ENCODE measurements around the gene GPC5.

GPC5 gene

DNA sequence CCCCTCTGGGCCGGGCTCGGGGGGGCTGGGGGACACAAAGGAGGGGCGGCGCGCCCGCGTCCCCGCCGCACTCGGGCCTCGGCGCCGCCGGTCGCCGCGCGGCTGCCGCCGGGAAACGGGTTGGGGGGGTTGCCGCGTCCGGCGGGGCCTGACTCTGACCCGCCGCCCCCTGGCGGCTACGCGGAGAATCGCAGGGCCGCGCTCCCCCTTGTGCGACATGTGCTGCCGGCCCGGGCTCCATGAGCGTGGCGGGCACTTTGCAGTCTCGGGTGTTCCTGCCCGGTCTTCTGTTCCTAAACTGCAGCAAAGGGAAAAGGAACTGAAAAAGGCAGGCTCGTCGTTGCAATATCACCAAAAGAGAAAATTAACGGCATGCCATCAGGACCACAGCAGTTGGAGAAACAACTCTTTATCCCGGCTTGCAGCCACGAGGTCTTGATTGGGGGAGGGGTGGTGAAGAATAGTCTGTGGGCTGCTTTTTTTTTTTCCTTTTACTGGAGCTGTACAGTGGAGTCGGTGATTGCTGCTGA, 49.5 kb upstream of the GPC5 start (continued):
- no peak for TF ChIP-seq MEIS1 (CRISPR knock-in tag; IDR thresholded peaks at IDR 0.05; ENCODE audit: borderline replicate concordance)
- TF ChIP-seq ZSCAN23 (tag by site-specific recombination; IDR thresholded peaks at IDR 0.05) = no peak
- no peak for TF ChIP-seq ZNF221 (tag by site-specific recombination; IDR thresholded peaks at IDR 0.05; ENCODE audit: borderline replicate concordance)
- TF ChIP-seq, protein P1, sequence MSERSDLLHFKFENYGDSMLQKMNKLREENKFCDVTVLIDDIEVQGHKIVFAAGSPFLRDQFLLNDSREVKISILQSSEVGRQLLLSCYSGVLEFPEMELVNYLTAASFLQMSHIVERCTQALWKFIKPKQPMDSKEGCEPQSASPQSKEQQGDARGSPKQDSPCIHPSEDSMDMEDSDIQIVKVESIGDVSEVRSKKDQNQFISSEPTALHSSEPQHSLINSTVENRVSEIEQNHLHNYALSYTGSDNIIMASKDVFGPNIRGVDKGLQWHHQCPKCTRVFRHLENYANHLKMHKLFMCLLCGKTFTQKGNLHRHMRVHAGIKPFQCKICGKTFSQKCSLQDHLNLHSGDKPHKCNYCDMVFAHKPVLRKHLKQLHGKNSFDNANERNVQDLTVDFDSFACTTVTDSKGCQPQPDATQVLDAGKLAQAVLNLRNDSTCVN (tag by site-specific recombination; optimal IDR thresholded peaks at IDR 0.05) = peak; percentile 74
- TF ChIP-seq, protein P2, sequence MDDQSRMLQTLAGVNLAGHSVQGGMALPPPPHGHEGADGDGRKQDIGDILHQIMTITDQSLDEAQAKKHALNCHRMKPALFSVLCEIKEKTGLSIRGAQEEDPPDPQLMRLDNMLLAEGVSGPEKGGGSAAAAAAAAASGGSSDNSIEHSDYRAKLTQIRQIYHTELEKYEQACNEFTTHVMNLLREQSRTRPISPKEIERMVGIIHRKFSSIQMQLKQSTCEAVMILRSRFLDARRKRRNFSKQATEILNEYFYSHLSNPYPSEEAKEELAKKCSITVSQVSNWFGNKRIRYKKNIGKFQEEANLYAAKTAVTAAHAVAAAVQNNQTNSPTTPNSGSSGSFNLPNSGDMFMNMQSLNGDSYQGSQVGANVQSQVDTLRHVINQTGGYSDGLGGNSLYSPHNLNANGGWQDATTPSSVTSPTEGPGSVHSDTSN (CRISPR knock-in tag; IDR thresholded peaks at IDR 0.05) = no peak
- 0 out of 2 replicates have a peak, but pooled peaks have one; percentile 26 for TF ChIP-seq IKZF3 (tag by site-specific recombination; IDR thresholded peaks at IDR 0.05)
- peak; percentile 36; the same call in 1 of the 2 replicates for TF ChIP-seq ZNF341 (tag by site-specific recombination; IDR thresholded peaks at IDR 0.05; ENCODE audit: low read depth)
- TF ChIP-seq ZNF76 (tag by site-specific recombination; IDR thresholded peaks at IDR 0.05; ENCODE audit: borderline replicate concordance, low read depth) = peak; percentile 49; the same call in 1 of the 2 replicates
- no peak; the same call in 1 of the 2 replicates for TF ChIP-seq ZNF501 (tag by site-specific recombination; IDR thresholded peaks at IDR 0.05)
- TF ChIP-seq ZNF701 (tag by site-specific recombination; IDR thresholded peaks at IDR 0.05) = no peak
- 0 out of 2 replicates have a peak, but pooled peaks have one; percentile 23 for TF ChIP-seq ZNF629 (tag by site-specific recombination; IDR thresholded peaks at IDR 0.05)
- TF ChIP-seq, protein P3, sequence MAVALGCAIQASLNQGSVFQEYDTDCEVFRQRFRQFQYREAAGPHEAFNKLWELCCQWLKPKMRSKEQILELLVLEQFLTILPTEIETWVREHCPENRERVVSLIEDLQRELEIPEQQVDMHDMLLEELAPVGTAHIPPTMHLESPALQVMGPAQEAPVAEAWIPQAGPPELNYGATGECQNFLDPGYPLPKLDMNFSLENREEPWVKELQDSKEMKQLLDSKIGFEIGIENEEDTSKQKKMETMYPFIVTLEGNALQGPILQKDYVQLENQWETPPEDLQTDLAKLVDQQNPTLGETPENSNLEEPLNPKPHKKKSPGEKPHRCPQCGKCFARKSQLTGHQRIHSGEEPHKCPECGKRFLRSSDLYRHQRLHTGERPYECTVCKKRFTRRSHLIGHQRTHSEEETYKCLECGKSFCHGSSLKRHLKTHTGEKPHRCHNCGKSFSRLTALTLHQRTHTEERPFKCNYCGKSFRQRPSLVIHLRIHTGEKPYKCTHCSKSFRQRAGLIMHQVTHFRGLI (tag by site-specific recombination; IDR thresholded peaks at IDR 0.05) = no peak
- TF ChIP-seq ZBTB7A (tag by site-specific recombination; IDR thresholded peaks at IDR 0.05; ENCODE audit: low read depth) = no peak
- TF ChIP-seq YY1 (tag by site-specific recombination; IDR thresholded peaks at IDR 0.05) = peak; percentile 60; the same call in 1 of the 2 replicates
- TF ChIP-seq ZNF19 (tag by site-specific recombination; IDR thresholded peaks at IDR 0.05; ENCODE audit: low read depth) = no peak
- TF ChIP-seq GLI2 (tag by site-specific recombination; IDR thresholded peaks at IDR 0.05; ENCODE audit: borderline replicate concordance, low read depth) = no peak
- TF ChIP-seq, protein P4, sequence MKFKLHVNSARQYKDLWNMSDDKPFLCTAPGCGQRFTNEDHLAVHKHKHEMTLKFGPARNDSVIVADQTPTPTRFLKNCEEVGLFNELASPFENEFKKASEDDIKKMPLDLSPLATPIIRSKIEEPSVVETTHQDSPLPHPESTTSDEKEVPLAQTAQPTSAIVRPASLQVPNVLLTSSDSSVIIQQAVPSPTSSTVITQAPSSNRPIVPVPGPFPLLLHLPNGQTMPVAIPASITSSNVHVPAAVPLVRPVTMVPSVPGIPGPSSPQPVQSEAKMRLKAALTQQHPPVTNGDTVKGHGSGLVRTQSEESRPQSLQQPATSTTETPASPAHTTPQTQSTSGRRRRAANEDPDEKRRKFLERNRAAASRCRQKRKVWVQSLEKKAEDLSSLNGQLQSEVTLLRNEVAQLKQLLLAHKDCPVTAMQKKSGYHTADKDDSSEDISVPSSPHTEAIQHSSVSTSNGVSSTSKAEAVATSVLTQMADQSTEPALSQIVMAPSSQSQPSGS (tag by site-specific recombination; IDR thresholded peaks at IDR 0.05; ENCODE audit: low read depth) = no peak
- TF ChIP-seq, protein P5, sequence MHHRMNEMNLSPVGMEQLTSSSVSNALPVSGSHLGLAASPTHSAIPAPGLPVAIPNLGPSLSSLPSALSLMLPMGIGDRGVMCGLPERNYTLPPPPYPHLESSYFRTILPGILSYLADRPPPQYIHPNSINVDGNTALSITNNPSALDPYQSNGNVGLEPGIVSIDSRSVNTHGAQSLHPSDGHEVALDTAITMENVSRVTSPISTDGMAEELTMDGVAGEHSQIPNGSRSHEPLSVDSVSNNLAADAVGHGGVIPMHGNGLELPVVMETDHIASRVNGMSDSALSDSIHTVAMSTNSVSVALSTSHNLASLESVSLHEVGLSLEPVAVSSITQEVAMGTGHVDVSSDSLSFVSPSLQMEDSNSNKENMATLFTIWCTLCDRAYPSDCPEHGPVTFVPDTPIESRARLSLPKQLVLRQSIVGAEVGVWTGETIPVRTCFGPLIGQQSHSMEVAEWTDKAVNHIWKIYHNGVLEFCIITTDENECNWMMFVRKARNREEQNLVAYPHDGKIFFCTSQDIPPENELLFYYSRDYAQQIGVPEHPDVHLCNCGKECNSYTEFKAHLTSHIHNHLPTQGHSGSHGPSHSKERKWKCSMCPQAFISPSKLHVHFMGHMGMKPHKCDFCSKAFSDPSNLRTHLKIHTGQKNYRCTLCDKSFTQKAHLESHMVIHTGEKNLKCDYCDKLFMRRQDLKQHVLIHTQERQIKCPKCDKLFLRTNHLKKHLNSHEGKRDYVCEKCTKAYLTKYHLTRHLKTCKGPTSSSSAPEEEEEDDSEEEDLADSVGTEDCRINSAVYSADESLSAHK (tag by site-specific recombination; IDR thresholded peaks at IDR 0.05) = no peak
- TF ChIP-seq ZNF837 (tag by site-specific recombination; IDR thresholded peaks at IDR 0.05) = no peak
- no peak for TF ChIP-seq FEZF1 (tag by site-specific recombination; IDR thresholded peaks at IDR 0.05)
- TF ChIP-seq RBAK (tag by site-specific recombination; IDR thresholded peaks at IDR 0.05) = no peak
- no peak for TF ChIP-seq ZNF239 (tag by site-specific recombination; IDR thresholded peaks at IDR 0.05)
- TF ChIP-seq, protein P6, sequence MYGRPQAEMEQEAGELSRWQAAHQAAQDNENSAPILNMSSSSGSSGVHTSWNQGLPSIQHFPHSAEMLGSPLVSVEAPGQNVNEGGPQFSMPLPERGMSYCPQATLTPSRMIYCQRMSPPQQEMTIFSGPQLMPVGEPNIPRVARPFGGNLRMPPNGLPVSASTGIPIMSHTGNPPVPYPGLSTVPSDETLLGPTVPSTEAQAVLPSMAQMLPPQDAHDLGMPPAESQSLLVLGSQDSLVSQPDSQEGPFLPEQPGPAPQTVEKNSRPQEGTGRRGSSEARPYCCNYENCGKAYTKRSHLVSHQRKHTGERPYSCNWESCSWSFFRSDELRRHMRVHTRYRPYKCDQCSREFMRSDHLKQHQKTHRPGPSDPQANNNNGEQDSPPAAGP (tag by site-specific recombination; IDR thresholded peaks at IDR 0.05) = no peak
- no peak for TF ChIP-seq ZNF302 (tag by site-specific recombination; IDR thresholded peaks at IDR 0.05; ENCODE audit: low read depth)
- no peak for TF ChIP-seq ZNF138 (tag by site-specific recombination; IDR thresholded peaks at IDR 0.05; ENCODE audit: borderline replicate concordance)
- TF ChIP-seq ZNF660 (tag by site-specific recombination; IDR thresholded peaks at IDR 0.05) = peak; percentile 66
- TF ChIP-seq KLF9 (tag by site-specific recombination; IDR thresholded peaks at IDR 0.05; ENCODE audit: low read depth) = peak; percentile 29; the same call in 1 of the 2 replicates
- no peak for TF ChIP-seq ZNF146 (tag by site-specific recombination; IDR thresholded peaks at IDR 0.05)
- peak; percentile 22; the same call in 1 of the 2 replicates for TF ChIP-seq GLIS1 (tag by site-specific recombination; IDR thresholded peaks at IDR 0.05)
- TF ChIP-seq ZNF544 (tag by site-specific recombination; IDR thresholded peaks at IDR 0.05) = no peak
- TF ChIP-seq, protein P7, sequence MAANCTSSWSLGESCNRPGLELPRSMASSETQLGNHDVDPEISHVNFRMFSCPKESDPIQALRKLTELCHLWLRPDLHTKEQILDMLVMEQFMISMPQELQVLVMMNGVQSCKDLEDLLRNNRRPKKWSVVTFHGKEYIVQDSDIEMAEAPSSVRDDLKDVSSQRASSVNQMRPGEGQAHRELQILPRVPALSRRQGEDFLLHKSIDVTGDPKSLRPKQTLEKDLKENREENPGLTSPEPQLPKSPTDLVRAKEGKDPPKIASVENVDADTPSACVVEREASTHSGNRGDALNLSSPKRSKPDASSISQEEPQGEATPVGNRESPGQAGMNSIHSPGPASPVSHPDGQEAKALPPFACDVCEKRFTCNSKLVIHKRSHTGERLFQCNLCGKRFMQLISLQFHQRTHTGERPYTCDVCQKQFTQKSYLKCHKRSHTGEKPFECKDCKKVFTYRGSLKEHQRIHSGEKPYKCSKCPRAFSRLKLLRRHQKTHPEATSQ (tag by site-specific recombination; IDR thresholded peaks at IDR 0.05) = no peak

Data from HEK293 (cell line).